HG02588 (cell line): ENCODE measurements around the gene PPP2R5A.

ENCODE experiments used
- ATAC-seq: cut with Tn5 transposase; IDR thresholded peaks from one replicate; pipeline ENCODE4 v1.9.1; 2021; ENCODE audit warnings: mild to moderate bottlenecking, moderate library complexity; ENCODE audit not compliant: unreplicated experiment

Gene PPP2R5A

GRCh38 chr1:212401838-212402582, 116.8 kb downstream of the PPP2R5A start:
- no peak for ATAC-seq

DNA sequence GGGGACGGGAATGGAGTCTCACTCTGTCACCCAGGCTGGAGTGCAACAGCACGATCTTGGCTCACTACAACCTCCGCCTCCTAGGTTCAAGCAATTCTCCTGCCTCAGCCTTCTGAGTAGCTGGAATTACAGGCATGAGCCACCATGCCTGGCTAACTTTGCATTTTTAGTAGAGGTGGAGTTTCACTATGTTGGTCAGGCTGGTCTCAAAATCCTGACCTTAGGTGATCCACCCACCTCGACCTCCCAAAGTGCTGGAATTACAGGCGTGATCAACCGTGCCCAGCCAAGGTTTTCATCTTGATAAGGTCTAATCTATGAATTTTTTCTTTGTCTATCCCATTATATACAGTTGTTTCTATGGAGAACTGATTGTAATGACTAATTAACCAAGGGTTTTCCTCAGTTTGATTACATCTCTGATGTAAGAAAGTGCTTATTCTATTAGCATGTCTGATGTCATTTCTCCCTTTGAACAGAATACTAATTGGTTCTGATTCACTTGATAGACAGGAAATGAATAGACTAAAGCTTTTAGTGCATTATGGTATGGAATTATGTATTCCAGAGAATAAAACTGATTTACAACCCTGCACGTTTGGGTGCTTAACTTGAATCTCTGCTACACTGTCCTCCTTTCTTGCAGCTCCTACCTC, 117.6 kb downstream of the PPP2R5A start:
- no peak for ATAC-seq

GRCh38 chr1:212410231-212410820, 125.1 kb downstream of the PPP2R5A start:
- no peak for ATAC-seq
